Measurements from ENCODE around the gene RAB14.

DNA sequence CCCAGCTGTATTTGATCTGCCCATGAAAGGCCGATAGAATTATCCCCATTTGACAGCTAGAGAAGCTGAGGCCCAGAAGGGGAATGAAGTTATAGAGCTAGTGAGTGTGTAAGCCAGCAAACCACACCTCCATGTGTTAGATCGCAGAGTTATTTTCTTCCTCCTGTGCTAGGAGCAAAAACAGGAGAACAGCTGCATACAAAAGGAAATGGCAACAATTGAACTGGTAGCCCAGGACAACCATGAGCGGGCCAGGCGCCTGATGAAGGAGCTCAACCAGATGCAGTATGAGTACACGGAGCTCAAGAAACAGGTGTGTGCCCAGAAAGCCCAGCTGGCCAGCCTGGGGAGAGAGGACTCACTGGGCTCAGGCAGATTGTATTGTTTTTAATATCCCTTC, 30.4 kb downstream of the RAB14 start:
- TF ChIP-seq, protein P1, sequence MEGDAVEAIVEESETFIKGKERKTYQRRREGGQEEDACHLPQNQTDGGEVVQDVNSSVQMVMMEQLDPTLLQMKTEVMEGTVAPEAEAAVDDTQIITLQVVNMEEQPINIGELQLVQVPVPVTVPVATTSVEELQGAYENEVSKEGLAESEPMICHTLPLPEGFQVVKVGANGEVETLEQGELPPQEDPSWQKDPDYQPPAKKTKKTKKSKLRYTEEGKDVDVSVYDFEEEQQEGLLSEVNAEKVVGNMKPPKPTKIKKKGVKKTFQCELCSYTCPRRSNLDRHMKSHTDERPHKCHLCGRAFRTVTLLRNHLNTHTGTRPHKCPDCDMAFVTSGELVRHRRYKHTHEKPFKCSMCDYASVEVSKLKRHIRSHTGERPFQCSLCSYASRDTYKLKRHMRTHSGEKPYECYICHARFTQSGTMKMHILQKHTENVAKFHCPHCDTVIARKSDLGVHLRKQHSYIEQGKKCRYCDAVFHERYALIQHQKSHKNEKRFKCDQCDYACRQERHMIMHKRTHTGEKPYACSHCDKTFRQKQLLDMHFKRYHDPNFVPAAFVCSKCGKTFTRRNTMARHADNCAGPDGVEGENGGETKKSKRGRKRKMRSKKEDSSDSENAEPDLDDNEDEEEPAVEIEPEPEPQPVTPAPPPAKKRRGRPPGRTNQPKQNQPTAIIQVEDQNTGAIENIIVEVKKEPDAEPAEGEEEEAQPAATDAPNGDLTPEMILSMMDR (IDR thresholded peaks at IDR 0.05; ENCODE audit: low read depth, low read length) = no peak
- TF ChIP-seq EZH2phosphoT487 (IDR thresholded peaks at IDR 0.05; ENCODE audit: low read depth) = no peak

Data from OCI-LY3 (cell line).